ENCODE results near the gene COQ5.
"Not testable (repeated sequence)": the region's sequence is repeated elsewhere in the genome, so short reads cannot be mapped to it uniquely, and the experiment has no call there.

COQ5 gene

GRCh38 chr12:120528861-120529525 lies at the start of gene COQ5:
COQ5 (minus strand) TSS chr12:120529158; CDS start chr12:120529141, 17 bp downstream.
- DNase-seq: peak; percentile 48 to 86

GRCh38 chr12:120574106-120574505 lies 45.1 kb upstream of the COQ5 start:
- DNase-seq: no peak

GRCh38 chr12:120573560-120573959 lies 44.6 kb upstream of the COQ5 start:
- DNase-seq: no peak

GRCh38 chr12:120571299-120571698 lies 42.3 kb upstream of the COQ5 start:
- DNase-seq: no peak

GRCh38 chr12:120563495-120563894 lies 34.5 kb upstream of the COQ5 start:
- no peak for DNase-seq

GRCh38 chr12:120562906-120563305 lies 33.9 kb upstream of the COQ5 start:
- DNase-seq: no peak

GRCh38 chr12:120557589-120557988 lies 28.6 kb upstream of the COQ5 start:
- DNase-seq: no peak

- DNase-seq: no peak
These were observed 25.7 kb upstream of the COQ5 start for GRCh38 chr12:120554678-120555077.

GRCh38 chr12:120546050-120546386 lies 17.1 kb upstream of the COQ5 start:
- DNase-seq: no peak

GRCh38 chr12:120544691-120545090 lies 15.7 kb upstream of the COQ5 start:
- no peak for DNase-seq

- no peak for DNase-seq
These were observed 13.2 kb upstream of the COQ5 start for GRCh38 chr12:120542166-120542565.

- no peak for DNase-seq
These were observed 11.5 kb upstream of the COQ5 start for GRCh38 chr12:120540445-120540844.

GRCh38 chr12:120539303-120539702 lies 10.3 kb upstream of the COQ5 start:
- peak in 1 of 2 experiments; percentile 25 for DNase-seq

GRCh38 chr12:120538281-120539156 lies 9.6 kb upstream of the COQ5 start:
- DNase-seq: peak; percentile 30 to 74

GRCh38 chr12:120537856-120538220 lies 8.9 kb upstream of the COQ5 start:
- no peak for DNase-seq

GRCh38 chr12:120536064-120536791 lies 7.3 kb upstream of the COQ5 start:
- DNase-seq: no peak

- peak in 1 of 2 experiments; percentile 61 for DNase-seq
These were observed 6.0 kb upstream of the COQ5 start for GRCh38 chr12:120534703-120535655.

GRCh38 chr12:120534203-120534702 lies 5.3 kb upstream of the COQ5 start, which contains the start of gene RNF10:
RNF10 (plus strand) TSS chr12:120534356; CDS start chr12:120534812, 456 bp downstream.
- peak; percentile 83 to 91 for DNase-seq

GRCh38 chr12:120532701-120533238 lies 3.8 kb upstream of the COQ5 start:
- DNase-seq: no peak

GRCh38 chr12:120530418-120530761 lies 1.4 kb upstream of the COQ5 start:
- not testable (repeated sequence) for DNase-seq

GRCh38 chr12:120529641-120530417 lies 871 bp upstream of the COQ5 start:
- no peak for DNase-seq

Data from SW 1271 (cell line).